GM08714 (cell line): Measurements from ENCODE around the gene IQGAP2.

ENCODE experiments used
- H3K4me3 ChIP-seq: fragments of 200-500 bp; sonication (Bioruptor generic); 2 replicates; pipeline ENCODE4 v1.5.1; 2014; ENCODE audit warnings: mild to moderate bottlenecking, low read length, inconsistent platforms
- ZNF274 ChIP-seq: IDR thresholded peaks from 2 replicates; pipeline ENCODE4 v1.6.1; 2012; ENCODE audit warnings: mild to moderate bottlenecking, low read depth, low read length

The IQGAP2 gene

GRCh38 chr5:76615759-76616158 is 212.7 kb downstream of the IQGAP2 start:
- TF ChIP-seq ZNF274 = no peak
- no peak overlapping the region for H3K4me3 ChIP-seq

GRCh38 chr5:76616206-76616605 is 213.1 kb downstream of the IQGAP2 start:
- TF ChIP-seq ZNF274 = no peak
- H3K4me3 ChIP-seq = no peak overlapping the region

GRCh38 chr5:76617229-76617628 is 214.1 kb downstream of the IQGAP2 start:
- H3K4me3 ChIP-seq = no peak overlapping the region
- no peak for TF ChIP-seq ZNF274

DNA sequence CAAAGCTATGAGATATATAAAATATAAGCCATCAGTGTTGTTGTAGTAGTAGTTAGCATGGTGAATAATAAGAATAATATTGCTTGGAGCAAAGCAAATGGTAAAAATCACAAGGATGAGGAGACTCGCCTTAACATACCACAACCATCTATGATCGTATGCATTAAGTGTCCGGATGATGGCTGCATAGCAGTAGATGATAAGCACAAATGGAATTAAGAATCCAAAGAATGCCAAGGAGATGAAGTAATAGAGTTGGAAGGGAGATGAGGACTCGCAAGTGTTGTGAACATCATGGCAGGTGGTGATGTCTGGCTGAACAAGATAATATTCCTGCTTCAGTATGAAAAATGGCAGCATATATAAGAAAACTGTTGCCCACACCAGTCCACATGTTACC is 214.6 kb downstream of the IQGAP2 start:
- no peak overlapping the region for H3K4me3 ChIP-seq
- TF ChIP-seq ZNF274 = no peak

DNA sequence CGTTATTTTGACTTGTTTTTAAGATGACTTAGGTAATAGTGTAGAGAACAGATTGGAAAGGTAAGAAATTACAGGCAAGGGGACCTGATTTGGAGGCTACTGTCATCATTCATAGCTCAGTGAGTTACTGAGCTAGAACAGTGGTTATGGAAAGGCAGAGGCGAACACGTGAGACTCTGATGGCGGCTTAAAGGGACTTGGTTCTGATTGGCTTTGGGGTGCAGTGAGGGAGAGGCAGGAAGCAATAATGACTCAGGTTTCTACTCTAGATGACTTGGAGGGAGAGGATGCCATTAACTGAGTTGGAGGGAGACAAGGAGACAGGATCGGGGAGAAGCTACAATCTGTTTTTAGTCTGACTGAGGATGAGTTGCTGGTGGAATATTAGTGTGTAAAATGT is 217.1 kb downstream of the IQGAP2 start:
- TF ChIP-seq ZNF274 = no peak

DNA sequence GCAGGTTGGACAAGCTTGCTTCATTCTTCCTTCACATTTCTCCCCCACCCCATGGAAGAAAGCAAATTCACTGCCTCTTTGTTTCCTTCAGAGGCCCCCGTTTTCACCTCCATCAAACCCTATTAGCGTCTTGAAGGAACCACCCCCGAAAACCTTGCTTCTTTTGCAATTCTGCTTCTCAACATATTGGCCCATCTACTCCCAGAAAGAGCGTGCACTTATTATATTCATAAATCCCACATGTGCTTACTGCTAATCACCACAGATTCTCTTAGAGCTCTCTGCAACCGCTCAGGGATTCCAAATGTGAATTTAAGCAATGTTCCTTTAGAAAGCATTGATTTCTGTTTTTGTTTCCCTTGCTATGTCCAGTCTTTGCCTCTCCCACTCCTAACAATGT is 219.0 kb downstream of the IQGAP2 start:
- no peak for TF ChIP-seq ZNF274
- no peak overlapping the region for H3K4me3 ChIP-seq

More for the DNA sequence above, 217.1 kb downstream of the IQGAP2 start:
- no peak overlapping the region for H3K4me3 ChIP-seq

DNA sequence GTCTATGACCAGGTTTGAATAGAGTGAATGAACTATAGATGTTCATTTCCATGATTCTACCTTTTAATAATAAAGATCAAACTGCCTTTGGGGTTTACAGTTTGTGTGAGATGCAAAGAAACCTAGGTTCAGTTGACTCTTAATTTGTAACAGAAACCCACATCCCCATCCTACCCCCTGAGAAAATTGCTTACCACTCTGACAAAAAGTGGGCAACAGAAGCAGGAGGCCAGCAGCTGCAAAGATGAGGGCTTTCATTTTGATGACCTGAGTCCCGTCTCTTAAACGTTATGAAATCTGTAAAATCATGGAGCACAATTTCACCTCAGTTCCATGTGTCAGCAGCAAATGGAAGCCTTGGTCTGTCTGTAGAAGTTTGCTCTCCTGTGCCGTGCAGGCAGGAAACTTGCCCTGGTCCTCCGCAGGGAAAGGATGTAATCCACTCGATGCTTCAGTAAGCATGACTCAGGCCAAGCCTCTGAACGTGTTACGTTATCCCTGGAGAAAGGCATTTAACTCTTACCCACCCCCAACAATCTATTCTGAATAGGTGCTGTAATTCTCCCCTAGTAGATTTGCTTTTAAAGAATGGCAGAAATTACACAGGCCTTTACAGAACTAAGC is 220.0 kb downstream of the IQGAP2 start, which contains the start of gene F2RL2:
F2RL2 (minus strand) TSS at position 431 of the 624 bp plus-strand sequence; CDS start at position 258, 173 bp downstream.
- no peak within 1 kb of the TSS for H3K4me3 ChIP-seq
- no peak for TF ChIP-seq ZNF274

DNA sequence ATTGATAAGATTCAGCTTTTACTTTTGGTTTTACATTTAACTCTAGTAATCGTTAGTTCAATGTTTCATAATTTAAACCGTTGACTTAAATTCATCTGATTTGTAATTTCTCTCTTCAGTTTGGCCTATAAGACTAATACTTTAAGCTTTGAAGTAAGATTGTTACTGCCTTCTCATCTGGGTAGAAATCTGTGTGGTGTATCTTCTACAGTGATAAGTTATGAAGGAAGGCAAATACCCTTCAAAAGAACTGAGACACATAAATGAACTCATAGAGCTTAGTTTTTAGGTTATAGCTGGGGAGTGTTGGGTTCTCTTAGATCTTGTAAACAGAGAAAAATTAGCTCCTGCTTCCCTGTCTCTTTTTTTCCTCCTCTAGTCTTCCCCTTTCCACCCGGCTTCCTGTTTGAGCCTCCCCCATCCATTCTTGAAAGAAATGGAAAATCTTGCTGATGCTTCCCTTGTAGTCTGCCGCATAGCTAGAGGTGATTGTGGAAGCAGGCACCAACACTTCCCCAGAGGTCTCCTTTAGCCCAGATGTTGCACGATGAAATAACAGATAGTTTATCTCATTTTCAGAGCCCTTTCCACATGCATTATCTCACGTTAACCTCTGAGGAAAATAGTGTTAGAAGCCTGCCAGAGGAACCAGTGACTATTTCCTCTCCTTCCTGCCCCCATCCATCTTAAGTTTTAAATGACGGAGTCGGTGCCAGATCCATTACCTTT is 222.2 kb downstream of the IQGAP2 start:
- H3K4me3 ChIP-seq = no peak overlapping the region
- TF ChIP-seq ZNF274 = no peak

GRCh38 chr5:76626738-76627137 is 223.7 kb downstream of the IQGAP2 start:
- no peak for TF ChIP-seq ZNF274
- H3K4me3 ChIP-seq = no peak overlapping the region

DNA sequence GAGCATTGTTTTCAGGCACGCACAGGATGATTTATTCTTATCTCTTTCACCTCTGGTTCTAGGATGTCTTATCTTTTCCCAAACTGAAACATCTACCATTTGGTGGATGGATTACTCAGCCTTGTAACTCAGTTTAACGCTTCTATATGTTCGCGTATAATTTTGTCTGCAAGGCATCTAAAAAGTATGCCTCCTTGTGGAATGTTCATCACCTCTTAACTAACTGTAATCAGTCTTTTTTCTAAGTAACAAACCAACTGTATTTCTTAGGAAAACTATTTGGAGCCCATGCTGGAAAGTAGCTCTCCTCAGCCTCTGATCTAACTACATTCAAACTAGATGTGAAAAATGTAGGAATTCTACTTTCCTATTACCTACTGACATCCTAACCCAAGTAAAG is 231.6 kb downstream of the IQGAP2 start:
- no peak overlapping the region for H3K4me3 ChIP-seq
- no peak for TF ChIP-seq ZNF274

DNA sequence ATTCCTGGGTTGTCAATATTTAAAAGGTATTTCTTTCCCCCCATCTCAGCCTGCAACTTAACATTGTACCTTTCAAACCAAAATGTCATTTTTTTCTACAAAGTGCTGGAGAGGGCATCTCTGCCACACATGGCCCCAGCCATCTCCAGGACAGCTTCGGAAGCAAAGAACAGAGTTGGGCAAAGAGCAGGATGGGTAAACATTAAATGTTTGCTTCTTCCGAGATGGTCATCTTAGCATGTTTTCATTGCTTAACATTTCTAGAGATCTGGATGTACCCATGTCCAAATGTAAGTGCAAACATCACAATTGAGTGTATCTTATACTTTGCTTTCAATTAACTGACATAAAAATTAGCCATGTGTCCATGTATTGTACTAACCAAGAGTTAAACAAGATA is 234.4 kb downstream of the IQGAP2 start:
- no peak for TF ChIP-seq ZNF274
- no peak overlapping the region for H3K4me3 ChIP-seq

DNA sequence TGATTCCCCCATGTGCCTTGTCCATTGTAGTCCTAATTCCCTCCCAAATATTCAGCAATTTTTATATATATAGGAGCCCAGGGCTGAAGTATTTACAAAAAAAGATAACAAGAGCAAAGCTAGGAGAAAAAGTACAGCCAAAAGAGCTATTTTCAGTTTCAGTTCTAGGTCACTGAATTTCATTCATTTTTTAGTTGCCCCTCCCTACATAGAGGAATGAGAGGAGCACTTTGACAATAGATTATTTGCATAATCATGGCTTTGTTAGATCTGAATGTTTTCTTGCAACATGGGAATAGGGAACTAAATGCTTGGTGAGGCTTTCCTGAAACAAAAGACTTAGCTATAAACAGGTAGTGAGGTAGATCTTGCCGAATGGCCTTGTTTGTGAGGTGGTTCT is 235.4 kb downstream of the IQGAP2 start:
- no peak for TF ChIP-seq ZNF274
- H3K4me3 ChIP-seq = no peak overlapping the region

DNA sequence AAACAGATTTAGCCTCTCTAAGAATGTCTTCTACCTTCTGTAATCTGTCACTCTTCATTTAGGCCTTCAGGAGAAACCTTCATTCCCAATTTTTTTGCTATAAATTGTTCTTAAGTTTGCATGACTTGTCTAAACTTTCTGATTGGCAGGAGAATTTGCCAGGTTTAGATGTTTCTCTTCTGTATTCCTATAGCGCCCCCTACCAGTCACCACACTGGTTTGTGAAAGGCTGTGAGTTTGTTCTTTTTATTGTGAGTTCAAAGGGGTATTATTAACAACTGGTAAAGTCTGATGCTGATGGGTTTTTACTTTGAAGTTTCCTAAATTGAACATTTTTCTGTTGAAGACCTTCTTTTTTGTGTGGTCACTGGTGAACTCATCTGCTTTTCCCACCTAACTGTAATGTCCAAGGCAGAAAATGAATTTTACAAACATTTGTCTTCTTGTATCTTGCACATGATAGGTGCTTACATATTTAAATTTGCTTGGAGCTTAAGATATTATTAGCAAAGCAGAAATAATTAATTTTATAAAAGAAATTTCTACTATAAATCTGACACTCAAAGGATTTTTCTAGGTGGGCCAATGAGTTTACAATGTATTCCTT is 238.5 kb downstream of the IQGAP2 start:
- no peak for TF ChIP-seq ZNF274
- H3K4me3 ChIP-seq = no peak overlapping the region

DNA sequence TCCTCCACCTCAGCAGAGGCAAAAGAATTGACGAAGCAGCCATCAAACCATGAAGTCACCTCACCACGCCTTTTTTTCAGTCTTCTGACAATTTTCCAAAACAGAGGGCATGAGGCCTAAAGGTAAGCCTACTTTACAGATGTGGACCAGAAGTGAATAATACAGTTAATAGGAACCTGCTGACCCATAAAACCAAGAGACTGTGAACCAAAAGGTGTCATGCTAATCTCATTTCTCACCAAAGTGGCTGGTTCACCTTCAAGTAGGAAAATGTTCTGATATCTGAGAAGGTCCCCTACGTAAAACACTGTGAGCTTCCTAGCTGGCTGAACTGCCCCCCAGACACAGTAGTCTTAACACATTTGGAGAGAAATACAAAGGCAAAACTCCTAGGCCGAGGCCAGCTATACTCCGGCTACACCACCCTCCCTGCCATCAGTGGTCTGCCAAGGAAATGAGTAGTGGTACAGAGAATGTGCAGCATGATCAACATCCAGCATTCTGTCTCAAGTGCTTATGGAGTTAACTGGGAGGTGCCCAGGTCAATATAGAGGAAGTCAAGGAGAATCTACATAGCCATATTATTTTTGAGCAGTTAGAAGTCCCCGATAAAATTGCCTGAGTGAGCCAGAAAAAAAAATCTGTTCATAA is 239.4 kb downstream of the IQGAP2 start:
- TF ChIP-seq ZNF274 = no peak
- H3K4me3 ChIP-seq = no peak overlapping the region

DNA sequence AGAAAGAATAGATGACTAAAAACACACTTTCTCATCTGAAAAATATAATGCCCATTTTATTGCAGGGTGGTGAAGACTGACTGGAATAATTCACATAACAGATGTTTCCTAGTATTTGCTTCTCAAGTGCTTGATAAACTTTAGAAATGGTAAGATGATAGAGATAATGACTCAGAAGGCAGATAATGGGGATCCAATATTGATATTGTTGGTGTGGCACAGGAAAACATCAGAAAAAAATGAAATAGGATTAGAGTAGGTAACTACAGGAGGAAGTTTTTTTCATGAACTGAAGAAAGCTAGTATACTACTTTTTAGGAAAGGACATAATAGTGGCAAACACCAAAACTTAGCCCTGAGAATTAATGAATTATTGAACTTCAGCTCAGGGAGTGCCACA is 240.3 kb downstream of the IQGAP2 start:
- no peak for TF ChIP-seq ZNF274
- no peak overlapping the region for H3K4me3 ChIP-seq
